ENCODE measurements around the gene SH3TC2. TPM values are rescaled to one million over a fixed set of nuclear protein-coding genes. Genes with fewer than 3 reads are reported as not detected.

The SH3TC2 gene
- total RNA-seq, 2 donors from 2014 or later = 0.27 to 0.75 TPM

GRCh38 chr5:149042865-149043264 is 20.0 kb downstream of the SH3TC2 start:
- Mint-ChIP-seq H3K27me3 (ENCODE audit: insufficient read depth) (no peaks in the 10 kb centered on the region), H3K4me3 (no peak overlapping the region), H3K9me3 (no peaks in the 10 kb centered on the region), H3K36me3 (ENCODE audit: low read depth) (no peaks in the 10 kb centered on the region), H3K4me1 (no peaks in the 10 kb centered on the region), H3K27ac (no peak overlapping the region)
- Histone ChIP-seq H3K27ac (ENCODE audit: low read depth, low read length) (no peak overlapping the region), H3K4me3 (ENCODE audit: low read length) (no peak overlapping the region), H3K27me3 (ENCODE audit: control insufficient read depth, insufficient read depth, low read length, poor library complexity, severe bottlenecking) (peaks cover 4% of the 10 kb centered on the region), H3K4me1 (ENCODE audit: control insufficient read depth, insufficient read depth, low read length) (no peaks in the 10 kb centered on the region), H3K9me3 (ENCODE audit: control insufficient read depth, low read length) (no peaks in the 10 kb centered on the region), H3K36me3 (ENCODE audit: control insufficient read depth, insufficient read depth, low read length) (no peaks in the 10 kb centered on the region), H3K9ac (ENCODE audit: extremely low read depth, low read length, poor library complexity, severe bottlenecking) (no peak overlapping the region)
- 73% methylated on average over 1 of the region's 1 CpG; no CpG with 5 or more reads in 1 of the 2 experiments for whole genome bisulfite sequencing, 2 experiments (ENCODE audit: insufficient coverage in 1 of 2, insufficient read length in 1 of 2)
- DNase-seq = no peak
- no peak for TF ChIP-seq CTCF (conservative IDR thresholded peaks at IDR 0.05)

GRCh38 chr5:149041242-149041641 is 21.6 kb downstream of the SH3TC2 start:
- H3K9me3 Mint-ChIP-seq = no peaks in the 10 kb centered on the region
- Histone ChIP-seq H3K4me3 (ENCODE audit: low read length) (no peak overlapping the region), H3K27me3 (ENCODE audit: control insufficient read depth, insufficient read depth, low read length, poor library complexity, severe bottlenecking) (peaks cover 13% of the 10 kb centered on the region), H3K9ac (ENCODE audit: extremely low read depth, low read length, poor library complexity, severe bottlenecking) (no peak overlapping the region), H3K36me3 (ENCODE audit: control insufficient read depth, insufficient read depth, low read length) (no peaks in the 10 kb centered on the region), H3K27ac (ENCODE audit: low read depth, low read length) (no peak overlapping the region), H3K4me1 (ENCODE audit: control insufficient read depth, insufficient read depth, low read length) (no peaks in the 10 kb centered on the region), H3K9me3 (ENCODE audit: control insufficient read depth, low read length) (no peaks in the 10 kb centered on the region)
- H3K27me3 Mint-ChIP-seq (ENCODE audit: insufficient read depth) = peaks cover 8% of the 10 kb centered on the region
- H3K27ac Mint-ChIP-seq = no peak overlapping the region
- no peak overlapping the region for H3K4me3 Mint-ChIP-seq
- DNase-seq = no peak
- no peak for TF ChIP-seq CTCF (conservative IDR thresholded peaks at IDR 0.05)
- no peaks in the 10 kb centered on the region for H3K4me1 Mint-ChIP-seq
- H3K36me3 Mint-ChIP-seq (ENCODE audit: low read depth) = no peaks in the 10 kb centered on the region
- WGBS, 2 experiments (ENCODE audit: insufficient coverage in 1 of 2, insufficient read length in 1 of 2) = 85 to 91% methylated on average over 3 to 5 of the region's 5 CpGs

- Histone ChIP-seq H3K4me1 (ENCODE audit: control insufficient read depth, insufficient read depth, low read length) (no peaks in the 10 kb centered on the region), H3K36me3 (ENCODE audit: control insufficient read depth, insufficient read depth, low read length) (no peaks in the 10 kb centered on the region), H3K27me3 (ENCODE audit: control insufficient read depth, insufficient read depth, low read length, poor library complexity, severe bottlenecking) (peaks cover 13% of the 10 kb centered on the region), H3K27ac (ENCODE audit: low read depth, low read length) (no peak overlapping the region), H3K9me3 (ENCODE audit: control insufficient read depth, low read length) (no peaks in the 10 kb centered on the region), H3K9ac (ENCODE audit: extremely low read depth, low read length, poor library complexity, severe bottlenecking) (no peak overlapping the region), H3K4me3 (ENCODE audit: low read length) (no peak overlapping the region)
- Mint-ChIP-seq H3K27me3 (ENCODE audit: insufficient read depth) (peaks cover 12% of the 10 kb centered on the region), H3K27ac (no peak overlapping the region), H3K36me3 (ENCODE audit: low read depth) (no peaks in the 10 kb centered on the region), H3K4me3 (no peak overlapping the region), H3K9me3 (no peaks in the 10 kb centered on the region), H3K4me1 (no peaks in the 10 kb centered on the region)
- WGBS, 2 experiments (ENCODE audit: insufficient coverage in 1 of 2, insufficient read length in 1 of 2) = 83 to 93% methylated on average over 1 of the region's 1 CpG
- no peak for DNase-seq
- no peak for TF ChIP-seq CTCF (conservative IDR thresholded peaks at IDR 0.05)
These were observed 22.4 kb downstream of the SH3TC2 start for GRCh38 chr5:149040421-149040820.

All from endodermal cell (in vitro differentiated cells).